Lower leg skin (tissue), 4 donors: Measurements from ENCODE around the gene PQBP1. TPM values are rescaled to one million over a fixed set of nuclear protein-coding genes. Genes with fewer than 3 reads are reported as not detected.
"Not testable (repeated sequence)": the region's sequence is repeated elsewhere in the genome, so short reads cannot be mapped to it uniquely, and the experiment has no call there.

ENCODE experiments used
- DNase-seq, 2 donors: peaks; one replicate each; pipeline ENCODE4 v3.0.0-alpha.2; 2019; ENCODE audit warnings: low spot score in 2 of 2
- H3K4me3 ChIP-seq: fragments of 200-600 bp; sonication (generic); 2 replicates; pipeline ENCODE4 v1.5.1; 2017; ENCODE audit warnings: mild to moderate bottlenecking, low read depth; ENCODE audit not compliant: poor library complexity, severe bottlenecking
- POLR2A ChIP-seq, 2 donors: fragments of 450-650 bp; IDR thresholded peaks; one replicate each; pipeline ENCODE4 v1.6.1; 2016 to 2017; ENCODE audit warnings: antibody characterized with exemption in 2 of 2, mild to moderate bottlenecking in 1 of 2, moderate library complexity in 1 of 2
- WGBS, 2 donors: methylation state at CpG; one replicate each; pipeline ENCODE4 v1.1.5; 2018; 5-methylcytosine and 5-hydroxymethylcytosine counted together
- intact Hi-C: fragments of 100-400 bp; cut with DNase I; formaldehyde crosslinking; loops from one replicate; pipeline ENCODE4 v1.15.0; 2023; ENCODE audit warnings: low total_unique reads
- total RNA-seq, 4 donors: library from RNA; depleted of rRNA; stranded (reverse); fragments of >200 nt; gene quantifications; one replicate each; pipeline ENCODE4 v1.1.0, GENCODE V29; 2016
- TF ChIP-seq, protein P1 (sequence below), 3 donors: fragments of 450-650 bp; IDR thresholded peaks; one replicate each; pipeline ENCODE4 v1.5.1; 2016; ENCODE audit warnings: antibody characterized with exemption in 3 of 3, mild to moderate bottlenecking in 3 of 3, moderate library complexity in 2 of 3

PQBP1 gene
- total RNA-seq, 4 donors from 2014 or later, result 68.0 to 88.6 (median 73.6) TPM

DNA sequence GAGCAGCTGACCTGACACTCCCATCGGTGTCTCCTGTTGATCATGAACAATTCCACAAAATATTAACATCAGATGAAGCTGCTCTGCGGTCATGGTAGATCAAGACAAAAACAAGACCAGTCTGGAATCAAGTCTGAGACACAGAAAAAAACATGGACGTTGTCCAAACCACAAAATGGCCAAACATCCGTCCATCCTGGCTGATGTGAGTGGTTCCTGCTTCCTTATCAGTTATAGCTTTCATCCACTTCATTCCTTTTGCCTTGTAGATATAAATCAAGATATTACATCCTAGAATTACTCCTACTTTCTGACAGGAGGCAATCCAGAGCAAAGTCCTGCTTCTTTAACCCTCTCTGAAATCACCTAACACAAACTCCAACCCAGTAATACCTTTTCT, 33.5 kb upstream of the PQBP1 start:
- no peak overlapping the region for H3K4me3 ChIP-seq
- 52 to 64% methylated on average over 4 of the region's 4 CpGs for WGBS, 2 donors
- peak in 1 of 2 donors; percentile 25 for DNase-seq
- no peak for TF ChIP-seq POLR2A (IDR thresholded peaks at IDR 0.05)
- intact Hi-C loops, result no loop called here

DNA sequence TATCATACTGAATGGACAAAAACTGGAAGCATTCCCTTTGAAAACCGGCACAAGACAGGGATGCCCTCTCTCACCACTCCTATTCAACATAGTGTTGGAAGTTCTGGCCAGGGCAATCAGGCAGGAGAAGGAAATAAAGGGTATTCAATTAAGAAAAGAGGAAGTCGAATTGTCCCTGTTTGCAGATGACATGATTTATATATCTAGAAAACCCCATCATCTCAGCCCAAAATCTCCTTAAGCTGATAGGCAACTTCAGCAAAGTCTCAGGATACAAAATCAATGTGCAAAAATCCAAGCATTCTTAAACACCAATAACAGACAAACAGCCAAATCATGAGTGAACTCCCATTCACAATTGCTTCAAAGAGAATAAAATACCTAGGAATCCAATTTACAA, 25.7 kb upstream of the PQBP1 start:
- H3K4me3 ChIP-seq, intact Hi-C loops, DNase-seq: not testable (repeated sequence)
- 48 to 64% methylated on average over 1 to 2 of the region's 2 CpGs for WGBS, 2 donors

- WGBS, 2 donors, result 52 to 57% methylated on average over 4 of the region's 4 CpGs
- H3K4me3 ChIP-seq, intact Hi-C loops, DNase-seq: not testable (repeated sequence)
Observed at GRCh38 chrX:48876944-48877343, 20.8 kb upstream of the PQBP1 start.

- H3K4me3 ChIP-seq, result no peak overlapping the region
- DNase-seq, result peak in 1 of 2 donors; percentile 17
- 72 to 73% methylated on average over 10 of the region's 10 CpGs for WGBS, 2 donors
- intact Hi-C loops, result no loop called here
- no peak for TF ChIP-seq POLR2A (IDR thresholded peaks at IDR 0.05)
- TF ChIP-seq, protein P1, sequence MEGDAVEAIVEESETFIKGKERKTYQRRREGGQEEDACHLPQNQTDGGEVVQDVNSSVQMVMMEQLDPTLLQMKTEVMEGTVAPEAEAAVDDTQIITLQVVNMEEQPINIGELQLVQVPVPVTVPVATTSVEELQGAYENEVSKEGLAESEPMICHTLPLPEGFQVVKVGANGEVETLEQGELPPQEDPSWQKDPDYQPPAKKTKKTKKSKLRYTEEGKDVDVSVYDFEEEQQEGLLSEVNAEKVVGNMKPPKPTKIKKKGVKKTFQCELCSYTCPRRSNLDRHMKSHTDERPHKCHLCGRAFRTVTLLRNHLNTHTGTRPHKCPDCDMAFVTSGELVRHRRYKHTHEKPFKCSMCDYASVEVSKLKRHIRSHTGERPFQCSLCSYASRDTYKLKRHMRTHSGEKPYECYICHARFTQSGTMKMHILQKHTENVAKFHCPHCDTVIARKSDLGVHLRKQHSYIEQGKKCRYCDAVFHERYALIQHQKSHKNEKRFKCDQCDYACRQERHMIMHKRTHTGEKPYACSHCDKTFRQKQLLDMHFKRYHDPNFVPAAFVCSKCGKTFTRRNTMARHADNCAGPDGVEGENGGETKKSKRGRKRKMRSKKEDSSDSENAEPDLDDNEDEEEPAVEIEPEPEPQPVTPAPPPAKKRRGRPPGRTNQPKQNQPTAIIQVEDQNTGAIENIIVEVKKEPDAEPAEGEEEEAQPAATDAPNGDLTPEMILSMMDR (IDR thresholded peaks at IDR 0.05), result no peak
Observed at GRCh38 chrX:48883729-48884128, 14.0 kb upstream of the PQBP1 start.

- H3K4me3 ChIP-seq, intact Hi-C loops: not testable (repeated sequence)
- WGBS, 2 donors, result 82 to 95% methylated on average over 5 of the region's 5 CpGs
- peak in 1 of 2 donors; percentile 57 for DNase-seq
Observed at GRCh38 chrX:48886586-48886985, 11.1 kb upstream of the PQBP1 start.

GRCh38 chrX:48890296-48890925, 7.3 kb upstream of the PQBP1 start:
- no peak overlapping the region for H3K4me3 ChIP-seq
- TF ChIP-seq, protein P1 (IDR thresholded peaks at IDR 0.05), result no peak
- no peak for TF ChIP-seq POLR2A (IDR thresholded peaks at IDR 0.05)
- intact Hi-C loops, result no loop called here
- peak in 1 of 2 donors; percentile 81 for DNase-seq
- WGBS, 2 donors, result 17 to 42% methylated on average over 13 to 15 of the region's 15 CpGs

GRCh38 chrX:48890934-48891401, 6.8 kb upstream of the PQBP1 start:
- DNase-seq, result no peak
- peak overlapping the region; percentile 25 for H3K4me3 ChIP-seq
- no peak for TF ChIP-seq POLR2A (IDR thresholded peaks at IDR 0.05)
- TF ChIP-seq, protein P1 (IDR thresholded peaks at IDR 0.05), result no peak
- intact Hi-C loops, result no loop called here
- WGBS, 2 donors, result 0 to 29% methylated on average over 12 to 33 of the region's 35 CpGs
